ENCODE results near the gene SLC36A1. TPM values are rescaled to one million over a fixed set of nuclear protein-coding genes. Genes with fewer than 3 reads are reported as not detected.

The SLC36A1 gene
- polyA plus RNA-seq, 1 donor (not counting 4 experiments of a cell fraction or from before 2014, with no cell fraction given), result 9.6 TPM

GRCh38 chr5:151454889-151455288, 7.5 kb downstream of the SLC36A1 start:
- Histone ChIP-seq H3K27ac (ENCODE audit: control insufficient read depth, insufficient read depth, low read length) (no peak overlapping the region), H3K9ac (ENCODE audit: control insufficient read depth, extremely low read depth, insufficient read depth, low read length) (no peak overlapping the region), H3K4me1 (ENCODE audit: control insufficient read depth, extremely low read depth, insufficient read depth, low read length) (no peaks in the 10 kb centered on the region), H3K36me3 (ENCODE audit: control insufficient read depth in 2 of 2, extremely low read depth in 1 of 2, insufficient read depth in 2 of 2, low read length in 2 of 2) (peaks cover 2 to 6% of the 10 kb centered on the region in 2 experiments), H3K9me1 (ENCODE audit: control insufficient read depth, extremely low read depth, insufficient read depth, low read length) (no peaks in the 10 kb centered on the region), H3K9me3 (ENCODE audit: control insufficient read depth, low read depth, low read length) (no peaks in the 10 kb centered on the region), H2AFZ (ENCODE audit: control insufficient read depth, low read length) (no peak overlapping the region), H4K20me1 (ENCODE audit: control insufficient read depth, extremely low read depth, insufficient read depth, low read length) (no peaks in the 10 kb centered on the region), H3K4me2 (ENCODE audit: control insufficient read depth, extremely low read depth, insufficient read depth, low read depth, low read length) (no peak overlapping the region), H3K4me3 (ENCODE audit: control insufficient read depth in 2 of 3, extremely low read depth in 1 of 3, insufficient read depth in 2 of 3, low read depth in 1 of 3, low read length in 3 of 3) (no peak overlapping the region), H3K79me2 (ENCODE audit: control insufficient read depth, insufficient read depth, low read length) (peaks cover 6% of the 10 kb centered on the region), H3K27me3 (ENCODE audit: control insufficient read depth, extremely low read depth, insufficient read depth, low read length) (no peaks in the 10 kb centered on the region)
- no peak for FAIRE-seq
- DNase-seq (ENCODE audit: low read depth, low spot score), result no peak
- dilution Hi-C loops (cut with MboI; ENCODE audit: extremely low pct_ligation_motif_present, low sequenced_read_pairs), result no loop called here
- TF ChIP-seq CTCF (optimal IDR thresholded peaks at IDR 0.05 in 1 of 3, IDR thresholded peaks at IDR 0.05 in 1 of 3, conservative IDR thresholded peaks at IDR 0.05 in 1 of 3; ENCODE audit: extremely low read depth in 1 of 3, insufficient read depth in 2 of 3, low read length in 3 of 3) (no peak), EZH2 (IDR thresholded peaks at IDR 0.05; ENCODE audit: low read length) (no peak)

- H3K4me1 ChIP-seq (ENCODE audit: control insufficient read depth, extremely low read depth, insufficient read depth, low read length), result no peaks in the 10 kb centered on the region
- no peak overlapping the region for H3K4me2 ChIP-seq (ENCODE audit: control insufficient read depth, extremely low read depth, insufficient read depth, low read depth, low read length)
- H4K20me1 ChIP-seq (ENCODE audit: control insufficient read depth, extremely low read depth, insufficient read depth, low read length), result no peaks in the 10 kb centered on the region
- H3K9me1 ChIP-seq (ENCODE audit: control insufficient read depth, extremely low read depth, insufficient read depth, low read length), result no peaks in the 10 kb centered on the region
- no peak overlapping the region for H3K27ac ChIP-seq (ENCODE audit: control insufficient read depth, insufficient read depth, low read length)
- H2AFZ ChIP-seq (ENCODE audit: control insufficient read depth, low read length), result no peak overlapping the region
- H3K79me2 ChIP-seq (ENCODE audit: control insufficient read depth, insufficient read depth, low read length), result no peaks in the 10 kb centered on the region
- no peak overlapping the region for H3K9ac ChIP-seq (ENCODE audit: control insufficient read depth, extremely low read depth, insufficient read depth, low read length)
- TF ChIP-seq EZH2 (IDR thresholded peaks at IDR 0.05; ENCODE audit: low read length) (no peak), CTCF (optimal IDR thresholded peaks at IDR 0.05 in 1 of 3, IDR thresholded peaks at IDR 0.05 in 1 of 3, conservative IDR thresholded peaks at IDR 0.05 in 1 of 3; ENCODE audit: extremely low read depth in 1 of 3, insufficient read depth in 2 of 3, low read length in 3 of 3) (no peak)
- H3K4me3 ChIP-seq (ENCODE audit: control insufficient read depth in 2 of 3, extremely low read depth in 1 of 3, insufficient read depth in 2 of 3, low read depth in 1 of 3, low read length in 3 of 3), result no peak overlapping the region
- no peak for FAIRE-seq
- peaks cover 2 to 6% of the 10 kb centered on the region in 2 experiments for H3K36me3 ChIP-seq (ENCODE audit: control insufficient read depth in 2 of 2, extremely low read depth in 1 of 2, insufficient read depth in 2 of 2, low read length in 2 of 2)
- DNase-seq (ENCODE audit: low read depth, low spot score), result no peak
- no peaks in the 10 kb centered on the region for H3K9me3 ChIP-seq (ENCODE audit: control insufficient read depth, low read depth, low read length)
- no peaks in the 10 kb centered on the region for H3K27me3 ChIP-seq (ENCODE audit: control insufficient read depth, extremely low read depth, insufficient read depth, low read length)
- dilution Hi-C loops (cut with MboI; ENCODE audit: extremely low pct_ligation_motif_present, low sequenced_read_pairs), result no loop called here
Measured at GRCh38 chr5:151456321-151456940, 9.0 kb downstream of the SLC36A1 start.
